ENCODE results near the gene CACNA1C.

CACNA1C gene

GRCh38 chr12:2643576-2644135 is 590.9 kb downstream of the CACNA1C start:
- Histone ChIP-seq H3K27me3 (ENCODE audit: insufficient read depth, low read length) (peaks cover 4% of the 10 kb centered on the region), H3K9me3 (ENCODE audit: low read length) (no peaks in the 10 kb centered on the region), H2AFZ (ENCODE audit: low read depth, low read length) (no peak overlapping the region), H3K4me3 (ENCODE audit: low read length) (no peak overlapping the region), H3K36me3 (ENCODE audit: insufficient read depth, low read length) (no peaks in the 10 kb centered on the region), H3K4me1 (ENCODE audit: insufficient read depth, low read length) (peaks cover 6% of the 10 kb centered on the region)

GRCh38 chr12:2644683-2645405 is 592.1 kb downstream of the CACNA1C start:
- H3K9me3 ChIP-seq (ENCODE audit: low read length) = no peaks in the 10 kb centered on the region
- peaks cover 11% of the 10 kb centered on the region for H3K27me3 ChIP-seq (ENCODE audit: insufficient read depth, low read length)
- H3K36me3 ChIP-seq (ENCODE audit: insufficient read depth, low read length) = no peaks in the 10 kb centered on the region
- peaks cover 6% of the 10 kb centered on the region for H3K4me1 ChIP-seq (ENCODE audit: insufficient read depth, low read length)
- no peak overlapping the region for H2AFZ ChIP-seq (ENCODE audit: low read depth, low read length)
- H3K4me3 ChIP-seq (ENCODE audit: low read length) = no peak overlapping the region

- H3K27me3 ChIP-seq (ENCODE audit: insufficient read depth, low read length) = peaks cover 12% of the 10 kb centered on the region
- H3K9me3 ChIP-seq (ENCODE audit: low read length) = no peaks in the 10 kb centered on the region
- H3K36me3 ChIP-seq (ENCODE audit: insufficient read depth, low read length) = no peaks in the 10 kb centered on the region
- H2AFZ ChIP-seq (ENCODE audit: low read depth, low read length) = no peak overlapping the region
- no peak overlapping the region for H3K4me3 ChIP-seq (ENCODE audit: low read length)
- peaks cover 5% of the 10 kb centered on the region for H3K4me1 ChIP-seq (ENCODE audit: insufficient read depth, low read length)
Measured at GRCh38 chr12:2645460-2645859, 592.7 kb downstream of the CACNA1C start.

- H3K9me3 ChIP-seq (ENCODE audit: low read length) = no peaks in the 10 kb centered on the region
- no peaks in the 10 kb centered on the region for H3K36me3 ChIP-seq (ENCODE audit: insufficient read depth, low read length)
- no peak overlapping the region for H3K4me3 ChIP-seq (ENCODE audit: low read length)
- H2AFZ ChIP-seq (ENCODE audit: low read depth, low read length) = no peak overlapping the region
- H3K27me3 ChIP-seq (ENCODE audit: insufficient read depth, low read length) = peaks cover 16% of the 10 kb centered on the region
- no peaks in the 10 kb centered on the region for H3K4me1 ChIP-seq (ENCODE audit: insufficient read depth, low read length)
Measured at GRCh38 chr12:2646341-2646740, 593.6 kb downstream of the CACNA1C start.

GRCh38 chr12:2647186-2647585 is 594.4 kb downstream of the CACNA1C start:
- no peaks in the 10 kb centered on the region for H3K9me3 ChIP-seq (ENCODE audit: low read length)
- H3K4me3 ChIP-seq (ENCODE audit: low read length) = no peak overlapping the region
- no peaks in the 10 kb centered on the region for H3K4me1 ChIP-seq (ENCODE audit: insufficient read depth, low read length)
- H3K36me3 ChIP-seq (ENCODE audit: insufficient read depth, low read length) = no peaks in the 10 kb centered on the region
- H2AFZ ChIP-seq (ENCODE audit: low read depth, low read length) = no peak overlapping the region
- H3K27me3 ChIP-seq (ENCODE audit: insufficient read depth, low read length) = peaks cover 16% of the 10 kb centered on the region

- H3K27me3 ChIP-seq (ENCODE audit: insufficient read depth, low read length) = peaks cover 16% of the 10 kb centered on the region
- H3K9me3 ChIP-seq (ENCODE audit: low read length) = no peaks in the 10 kb centered on the region
Measured at GRCh38 chr12:2648406-2648805, 595.6 kb downstream of the CACNA1C start.

GRCh38 chr12:2649201-2650030 is 596.6 kb downstream of the CACNA1C start:
- Histone ChIP-seq H3K27me3 (ENCODE audit: insufficient read depth, low read length) (peaks cover 21% of the 10 kb centered on the region), H3K36me3 (ENCODE audit: insufficient read depth, low read length) (no peaks in the 10 kb centered on the region), H3K4me3 (ENCODE audit: low read length) (no peak overlapping the region), H3K9me3 (ENCODE audit: low read length) (no peaks in the 10 kb centered on the region), H2AFZ (ENCODE audit: low read depth, low read length) (no peak overlapping the region), H3K4me1 (ENCODE audit: insufficient read depth, low read length) (no peaks in the 10 kb centered on the region)

More at GRCh38 chr12:2648406-2648805, 595.6 kb downstream of the CACNA1C start:
- Histone ChIP-seq H2AFZ (ENCODE audit: low read depth, low read length) (no peak overlapping the region), H3K4me3 (ENCODE audit: low read length) (no peak overlapping the region), H3K36me3 (ENCODE audit: insufficient read depth, low read length) (no peaks in the 10 kb centered on the region), H3K4me1 (ENCODE audit: insufficient read depth, low read length) (no peaks in the 10 kb centered on the region)

GRCh38 chr12:2650261-2651067 is 597.7 kb downstream of the CACNA1C start:
- Histone ChIP-seq H3K27me3 (ENCODE audit: insufficient read depth, low read length) (peaks cover 21% of the 10 kb centered on the region), H3K4me3 (ENCODE audit: low read length) (no peak overlapping the region), H2AFZ (ENCODE audit: low read depth, low read length) (no peak overlapping the region), H3K36me3 (ENCODE audit: insufficient read depth, low read length) (no peaks in the 10 kb centered on the region), H3K9me3 (ENCODE audit: low read length) (no peaks in the 10 kb centered on the region), H3K4me1 (ENCODE audit: insufficient read depth, low read length) (no peaks in the 10 kb centered on the region)

GRCh38 chr12:2651068-2651965 is 598.5 kb downstream of the CACNA1C start:
- Histone ChIP-seq H3K4me3 (ENCODE audit: low read length) (no peak overlapping the region), H3K27me3 (ENCODE audit: insufficient read depth, low read length) (peaks cover 21% of the 10 kb centered on the region)

GRCh38 chr12:2652011-2652400 is 599.2 kb downstream of the CACNA1C start:
- Histone ChIP-seq H3K27me3 (ENCODE audit: insufficient read depth, low read length) (peaks cover 21% of the 10 kb centered on the region), H2AFZ (ENCODE audit: low read depth, low read length) (no peak overlapping the region), H3K36me3 (ENCODE audit: insufficient read depth, low read length) (no peaks in the 10 kb centered on the region), H3K4me1 (ENCODE audit: insufficient read depth, low read length) (no peaks in the 10 kb centered on the region), H3K9me3 (ENCODE audit: low read length) (no peaks in the 10 kb centered on the region), H3K4me3 (ENCODE audit: low read length) (no peak overlapping the region)

More at GRCh38 chr12:2651068-2651965, 598.5 kb downstream of the CACNA1C start:
- Histone ChIP-seq H3K9me3 (ENCODE audit: low read length) (no peaks in the 10 kb centered on the region), H3K4me1 (ENCODE audit: insufficient read depth, low read length) (no peaks in the 10 kb centered on the region), H2AFZ (ENCODE audit: low read depth, low read length) (no peak overlapping the region), H3K36me3 (ENCODE audit: insufficient read depth, low read length) (no peaks in the 10 kb centered on the region)

- Histone ChIP-seq H3K9me3 (ENCODE audit: low read length) (no peaks in the 10 kb centered on the region), H3K36me3 (ENCODE audit: insufficient read depth, low read length) (no peaks in the 10 kb centered on the region), H3K4me3 (ENCODE audit: low read length) (no peak overlapping the region), H3K4me1 (ENCODE audit: insufficient read depth, low read length) (no peaks in the 10 kb centered on the region), H3K27me3 (ENCODE audit: insufficient read depth, low read length) (peaks cover 21% of the 10 kb centered on the region), H2AFZ (ENCODE audit: low read depth, low read length) (no peak overlapping the region)
Measured at GRCh38 chr12:2652401-2653081, 599.8 kb downstream of the CACNA1C start.

All from neuron (in vitro differentiated cells).